GM12878 (cell line): ENCODE results near the gene CBX2. TPM values are rescaled to one million over a fixed set of nuclear protein-coding genes. Genes with fewer than 3 reads are reported as not detected.

Source experiments
- ATF7 ChIP-seq: fragments of 450-650 bp; IDR thresholded peaks from 2 replicates; pipeline ENCODE4 v1.6.1; 2016; ENCODE audit warnings: low read depth, mild to moderate bottlenecking
- BHLHE40 ChIP-seq, 2 experiments: fragments of 450-650 bp in 1 of 2; IDR thresholded peaks; 2 replicates each; pipeline ENCODE4 v1.6.1; 2011 to 2017; ENCODE audit warnings: low read depth in 2 of 2, borderline replicate concordance in 1 of 2, improper control_type of control experiment in 1 of 2, low read length in 1 of 2, mild to moderate bottlenecking in 1 of 2
- CBFB ChIP-seq: IDR thresholded peaks from 2 replicates; pipeline ENCODE4 v1.6.1; 2016; ENCODE audit warnings: antibody characterized with exemption, low read depth
- EGR1 ChIP-seq, 2 experiments: IDR thresholded peaks; 1 replicate in 1 of 2; 2 replicates in 1 of 2; pipeline ENCODE4 v1.6.1; 2011 to 2012; ENCODE audit warnings: low read depth in 2 of 2, low read length in 2 of 2, borderline replicate concordance in 1 of 2, mild to moderate bottlenecking in 1 of 2, moderate library complexity in 1 of 2
- EZH2 ChIP-seq: IDR thresholded peaks from 2 replicates; pipeline ENCODE4 v1.6.1; 2012; ENCODE audit warnings: low read depth, mild to moderate bottlenecking, control low read depth, inconsistent platforms, low read length, borderline replicate concordance; ENCODE audit not compliant: control insufficient read depth
- GABPA ChIP-seq: IDR thresholded peaks from 2 replicates; pipeline ENCODE4 v1.6.1; 2014; ENCODE audit warnings: antibody characterized with exemption, low read depth, mild to moderate bottlenecking, inconsistent platforms
- IRF5 ChIP-seq: fragments of 450-650 bp; IDR thresholded peaks from 2 replicates; pipeline ENCODE4 v1.6.1; 2017; ENCODE audit warnings: borderline replicate concordance
- MTA2 ChIP-seq: fragments of 450-650 bp; IDR thresholded peaks from 2 replicates; pipeline ENCODE4 v1.6.1; 2016; ENCODE audit warnings: low read depth, mild to moderate bottlenecking, moderate library complexity
- NR2F1 ChIP-seq: fragments of 450-650 bp; conservative IDR thresholded peaks from 2 replicates; pipeline ENCODE4 v1.6.1; 2017; ENCODE audit warnings: mild to moderate bottlenecking
- POLR2A ChIP-seq: IDR thresholded peaks from 2 replicates; pipeline ENCODE4 v1.6.1; 2011; ENCODE audit warnings: low read depth, mild to moderate bottlenecking, low read length
- RAD21 ChIP-seq: IDR thresholded peaks from 2 replicates; pipeline ENCODE4 v1.6.1; 2011; ENCODE audit warnings: mild to moderate bottlenecking, low read depth, low read length, moderate library complexity; ENCODE audit not compliant: insufficient read depth
- RFX5 ChIP-seq: IDR thresholded peaks from 2 replicates; pipeline ENCODE4 v1.6.1; 2011; ENCODE audit warnings: low read depth, low read length, improper control_type of control experiment
- TBL1XR1 ChIP-seq: IDR thresholded peaks from 2 replicates; pipeline ENCODE4 v1.6.1; 2012; ENCODE audit warnings: low read depth, low read length, improper control_type of control experiment
- ZBED1 ChIP-seq: IDR thresholded peaks from 2 replicates; pipeline ENCODE4 v1.6.1; 2016; ENCODE audit warnings: borderline replicate concordance
- ZSCAN29 ChIP-seq: fragments of 450-650 bp; IDR thresholded peaks from 2 replicates; pipeline ENCODE4 v1.6.1; 2017; ENCODE audit warnings: mild to moderate bottlenecking, moderate library complexity
- polyA plus RNA-seq, 11 experiments: library from polyadenylated mRNA; depleted of rRNA in 4 of 11; unstranded in 6 of 11; stranded (reverse) in 5 of 11; fragments of >200 nt; fragmentation: Nextera tagmentation in 4 of 11; fragmentation: Illumina TruSeq in 1 of 11; extraction: Ambion mirVana in 4 of 11; extraction: Trizol in 1 of 11; gene quantifications; 1 replicate in 1 of 11; 2 replicates in 10 of 11; pipeline versions ENCODE4 v1.2.1 to v1.2.3, GENCODE V29; 2011 to 2016; ENCODE audit warnings: inconsistent platforms in 2 of 11, missing spikeins in 2 of 11, low read depth in 1 of 11
- total RNA-seq, 4 experiments: library from RNA; depleted of rRNA in 3 of 4; stranded (reverse); fragments of >200 nt in 3 of 4; fragmentation: Illumina TruSeq in 1 of 4; extraction: Trizol in 1 of 4; gene quantifications; 2 replicates each; pipeline versions ENCODE4 v1.2.1 to v1.2.3, GENCODE V29; 2013 to 2021
- TF ChIP-seq, protein P1 (sequence below): fragments of 450-650 bp; IDR thresholded peaks from 2 replicates; pipeline ENCODE4 v1.6.1; 2017; ENCODE audit warnings: mild to moderate bottlenecking, moderate library complexity
- TF ChIP-seq, protein P2 (sequence below): IDR thresholded peaks from 2 replicates; pipeline ENCODE4 v1.6.1; 2012; ENCODE audit warnings: low read depth, low read length, improper control_type of control experiment

The CBX2 gene
- total and polyA plus RNA-seq, 10 of the 15 experiments (the other 5 are each of a cell fraction or from before 2014, with no cell fraction given): 0.35 to 7.5 (median 4.2) TPM

DNA sequence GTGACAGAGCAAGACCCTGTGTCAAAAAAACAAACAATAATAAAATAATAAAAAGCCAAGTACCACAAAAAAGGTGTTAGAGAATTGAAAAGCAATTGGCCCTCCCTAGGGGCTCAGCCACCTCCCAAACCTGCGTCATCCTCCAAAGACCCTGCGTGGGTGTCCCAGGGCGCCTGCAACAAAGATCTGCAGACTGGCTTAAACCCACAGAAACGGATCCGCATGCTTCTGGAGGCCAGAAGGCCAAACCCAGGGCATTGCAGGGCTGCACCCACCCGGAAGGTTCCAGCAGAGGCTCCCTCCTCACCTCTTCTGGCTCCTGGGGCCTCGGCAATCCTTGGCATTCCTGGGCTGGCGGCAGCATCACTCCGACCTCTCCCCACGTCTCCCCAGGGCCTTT, 45.7 kb upstream of the CBX2 start (continued):
- TF ChIP-seq BHLHE40 (IDR thresholded peaks at IDR 0.05; ENCODE audit: borderline replicate concordance in 1 of 2, low read depth in 2 of 2, low read length in 1 of 2) (no peak), ATF7 (0 out of 2 replicates have a peak, but pooled peaks have one; percentile 32), GABPA (no peak), ZSCAN29 (no peak), TBL1XR1 (no peak), EGR1 (IDR thresholded peaks at IDR 0.05; ENCODE audit: borderline replicate concordance in 1 of 2, low read depth in 2 of 2, low read length in 2 of 2) (peak in 1 of 2 experiments; percentile 36; a peak in 1 of 3 replicates), ZBED1 (no peak), IRF5 (no peak), EZH2 (no peak), POLR2A (0 out of 2 replicates have a peak, but pooled peaks have one; percentile 33), CBFB (no peak), NR2F1 (peak; percentile 58), MTA2 (no peak), RFX5 (no peak), RAD21 (no peak)
- TF ChIP-seq, protein P1, sequence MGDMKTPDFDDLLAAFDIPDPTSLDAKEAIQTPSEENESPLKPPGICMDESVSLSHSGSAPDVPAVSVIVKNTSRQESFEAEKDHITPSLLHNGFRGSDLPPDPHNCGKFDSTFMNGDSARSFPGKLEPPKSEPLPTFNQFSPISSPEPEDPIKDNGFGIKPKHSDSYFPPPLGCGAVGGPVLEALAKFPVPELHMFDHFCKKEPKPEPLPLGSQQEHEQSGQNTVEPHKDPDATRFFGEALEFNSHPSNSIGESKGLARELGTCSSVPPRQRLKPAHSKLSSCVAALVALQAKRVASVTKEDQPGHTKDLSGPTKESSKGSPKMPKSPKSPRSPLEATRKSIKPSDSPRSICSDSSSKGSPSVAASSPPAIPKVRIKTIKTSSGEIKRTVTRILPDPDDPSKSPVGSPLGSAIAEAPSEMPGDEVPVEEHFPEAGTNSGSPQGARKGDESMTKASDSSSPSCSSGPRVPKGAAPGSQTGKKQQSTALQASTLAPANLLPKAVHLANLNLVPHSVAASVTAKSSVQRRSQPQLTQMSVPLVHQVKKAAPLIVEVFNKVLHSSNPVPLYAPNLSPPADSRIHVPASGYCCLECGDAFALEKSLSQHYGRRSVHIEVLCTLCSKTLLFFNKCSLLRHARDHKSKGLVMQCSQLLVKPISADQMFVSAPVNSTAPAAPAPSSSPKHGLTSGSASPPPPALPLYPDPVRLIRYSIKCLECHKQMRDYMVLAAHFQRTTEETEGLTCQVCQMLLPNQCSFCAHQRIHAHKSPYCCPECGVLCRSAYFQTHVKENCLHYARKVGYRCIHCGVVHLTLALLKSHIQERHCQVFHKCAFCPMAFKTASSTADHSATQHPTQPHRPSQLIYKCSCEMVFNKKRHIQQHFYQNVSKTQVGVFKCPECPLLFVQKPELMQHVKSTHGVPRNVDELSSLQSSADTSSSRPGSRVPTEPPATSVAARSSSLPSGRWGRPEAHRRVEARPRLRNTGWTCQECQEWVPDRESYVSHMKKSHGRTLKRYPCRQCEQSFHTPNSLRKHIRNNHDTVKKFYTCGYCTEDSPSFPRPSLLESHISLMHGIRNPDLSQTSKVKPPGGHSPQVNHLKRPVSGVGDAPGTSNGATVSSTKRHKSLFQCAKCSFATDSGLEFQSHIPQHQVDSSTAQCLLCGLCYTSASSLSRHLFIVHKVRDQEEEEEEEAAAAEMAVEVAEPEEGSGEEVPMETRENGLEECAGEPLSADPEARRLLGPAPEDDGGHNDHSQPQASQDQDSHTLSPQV: no peak
- TF ChIP-seq, protein P2, sequence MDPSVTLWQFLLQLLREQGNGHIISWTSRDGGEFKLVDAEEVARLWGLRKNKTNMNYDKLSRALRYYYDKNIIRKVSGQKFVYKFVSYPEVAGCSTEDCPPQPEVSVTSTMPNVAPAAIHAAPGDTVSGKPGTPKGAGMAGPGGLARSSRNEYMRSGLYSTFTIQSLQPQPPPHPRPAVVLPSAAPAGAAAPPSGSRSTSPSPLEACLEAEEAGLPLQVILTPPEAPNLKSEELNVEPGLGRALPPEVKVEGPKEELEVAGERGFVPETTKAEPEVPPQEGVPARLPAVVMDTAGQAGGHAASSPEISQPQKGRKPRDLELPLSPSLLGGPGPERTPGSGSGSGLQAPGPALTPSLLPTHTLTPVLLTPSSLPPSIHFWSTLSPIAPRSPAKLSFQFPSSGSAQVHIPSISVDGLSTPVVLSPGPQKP: no peak
